Nucleus accumbens (tissue), 56 donors: ENCODE results near the gene IFFO2.

Experiments used
- DNase-seq, 56 donors: peaks; one replicate each; lab custom pipeline; 2025; lab: John Stamatoyannopoulos, UW

IFFO2 gene

GRCh38 chr1:18953731-18954231 is 2.7 kb downstream of the IFFO2 start:
- DNase-seq = no peak

GRCh38 chr1:18951818-18952391 is 4.6 kb downstream of the IFFO2 start:
- DNase-seq = no peak

- peak in 1 of 56 donors; percentile 33 for DNase-seq
Measured at GRCh38 chr1:18951416-18951815, 5.1 kb downstream of the IFFO2 start.

- peak in 7 of 56 donors; percentile 20 to 51 (median 27) for DNase-seq
Measured at GRCh38 chr1:18950401-18951026, 6.0 kb downstream of the IFFO2 start.

GRCh38 chr1:18949686-18950400 is 6.6 kb downstream of the IFFO2 start:
- DNase-seq = peak in 43 of 56 donors; percentile 17 to 73 (median 44)

- DNase-seq = peak in 4 of 56 donors; percentile 16 to 40 (median 26)
Measured at GRCh38 chr1:18948913-18949685, 7.4 kb downstream of the IFFO2 start.

- DNase-seq = peak in 1 of 56 donors; percentile 18
Measured at GRCh38 chr1:18948048-18948912, 8.2 kb downstream of the IFFO2 start.

GRCh38 chr1:18947570-18947969 is 8.9 kb downstream of the IFFO2 start:
- DNase-seq = peak in 8 of 56 donors; percentile 12 to 44 (median 28)

- DNase-seq = peak in 7 of 56 donors; percentile 16 to 43 (median 29)
Measured at GRCh38 chr1:18946550-18947381, 9.7 kb downstream of the IFFO2 start.

GRCh38 chr1:18945401-18945849 is 11.1 kb downstream of the IFFO2 start:
- peak in 38 of 56 donors; percentile 18 to 69 (median 40) for DNase-seq

GRCh38 chr1:18944810-18945209 is 11.7 kb downstream of the IFFO2 start:
- peak in 13 of 56 donors; percentile 10 to 52 (median 32) for DNase-seq

- DNase-seq = no peak
Measured at GRCh38 chr1:18943914-18944572, 12.4 kb downstream of the IFFO2 start.

GRCh38 chr1:18943162-18943561 is 13.3 kb downstream of the IFFO2 start:
- no peak for DNase-seq

- DNase-seq = no peak
Measured at GRCh38 chr1:18942340-18942739, 14.1 kb downstream of the IFFO2 start.

GRCh38 chr1:18941221-18942141 is 15.0 kb downstream of the IFFO2 start:
- DNase-seq = peak in 55 of 56 donors; percentile 48 to 94 (median 83)

- peak in 4 of 56 donors; percentile 26 to 53 (median 34) for DNase-seq
Measured at GRCh38 chr1:18940303-18941020, 16.0 kb downstream of the IFFO2 start.
